Occipital lobe (tissue), 2 donors: ENCODE results near the gene SFT2D1. TPM values are rescaled to one million over a fixed set of nuclear protein-coding genes. Genes with fewer than 3 reads are reported as not detected.

Experiments used
- DNase-seq: peaks from one replicate; lab custom pipeline; 2025; lab: John Stamatoyannopoulos, UW
- total RNA-seq: library from RNA; depleted of rRNA; stranded (reverse); fragments of >200 nt; gene quantifications from one replicate; pipeline ENCODE4 v1.2.3, GENCODE V29; 2014

The SFT2D1 gene
- total RNA-seq, 1 donor from 2014 or later: 24.2 TPM

GRCh38 chr6:166307082-166308032 is 35.0 kb downstream of the SFT2D1 start:
- DNase-seq: no peak

- DNase-seq: no peak
These were observed 35.8 kb downstream of the SFT2D1 start for GRCh38 chr6:166306378-166307081.

- no peak for DNase-seq
These were observed 36.7 kb downstream of the SFT2D1 start for GRCh38 chr6:166305562-166306117.

- no peak for DNase-seq
These were observed 38.2 kb downstream of the SFT2D1 start for GRCh38 chr6:166304106-166304505.

GRCh38 chr6:166301611-166302529 is 40.5 kb downstream of the SFT2D1 start:
- no peak for DNase-seq

GRCh38 chr6:166300357-166300987 is 41.9 kb downstream of the SFT2D1 start:
- DNase-seq: no peak

- DNase-seq: peak; percentile 81
These were observed 44.7 kb downstream of the SFT2D1 start for GRCh38 chr6:166297606-166298005.

GRCh38 chr6:166296035-166296883 is 46.1 kb downstream of the SFT2D1 start:
- no peak for DNase-seq

GRCh38 chr6:166293731-166294584 is 48.4 kb downstream of the SFT2D1 start:
- DNase-seq: no peak

- DNase-seq: no peak
These were observed 52.9 kb downstream of the SFT2D1 start for GRCh38 chr6:166289207-166290060.

- DNase-seq: no peak
These were observed 55.5 kb downstream of the SFT2D1 start for GRCh38 chr6:166286839-166287271.

- DNase-seq: no peak
These were observed 57.1 kb downstream of the SFT2D1 start for GRCh38 chr6:166285233-166285632.

- no peak for DNase-seq
These were observed 57.7 kb downstream of the SFT2D1 start for GRCh38 chr6:166284640-166285039.

- no peak for DNase-seq
These were observed 59.8 kb downstream of the SFT2D1 start for GRCh38 chr6:166282394-166283032.

- DNase-seq: no peak
These were observed 61.2 kb downstream of the SFT2D1 start for GRCh38 chr6:166281104-166281503.

GRCh38 chr6:166279393-166279679 is 63.0 kb downstream of the SFT2D1 start:
- DNase-seq: no peak

- no peak for DNase-seq
These were observed 63.6 kb downstream of the SFT2D1 start for GRCh38 chr6:166278579-166279392.
